ENCODE measurements around the gene NOS3.

Gene NOS3

GRCh38 chr7:150952331-150953050 lies 38.3 kb upstream of the NOS3 start:
- no peak for DNase-seq

GRCh38 chr7:150953061-150953997 lies 37.5 kb upstream of the NOS3 start:
- DNase-seq, result no peak

GRCh38 chr7:150954201-150954985 lies 36.4 kb upstream of the NOS3 start:
- no peak for DNase-seq

- no peak for DNase-seq
These were observed 35.8 kb upstream of the NOS3 start for GRCh38 chr7:150954986-150955518.

- DNase-seq, result no peak
These were observed 35.1 kb upstream of the NOS3 start for GRCh38 chr7:150955519-150956394.

- no peak for DNase-seq
These were observed 34.3 kb upstream of the NOS3 start for GRCh38 chr7:150956395-150957132.

GRCh38 chr7:150957133-150958020 lies 33.4 kb upstream of the NOS3 start:
- no peak for DNase-seq

- no peak for DNase-seq
These were observed 32.7 kb upstream of the NOS3 start for GRCh38 chr7:150958062-150958552.

- DNase-seq, result no peak
These were observed 32.2 kb upstream of the NOS3 start for GRCh38 chr7:150958597-150958996.

GRCh38 chr7:150959081-150959480 lies 31.7 kb upstream of the NOS3 start:
- no peak for DNase-seq

- peak; percentile 20 for DNase-seq
These were observed 30.8 kb upstream of the NOS3 start for GRCh38 chr7:150959739-150960734.

- DNase-seq, result no peak
These were observed 29.1 kb upstream of the NOS3 start for GRCh38 chr7:150961510-150962289.

GRCh38 chr7:150962290-150962552 lies 28.6 kb upstream of the NOS3 start:
- DNase-seq, result no peak

- peak; percentile 55 for DNase-seq
These were observed 28.0 kb upstream of the NOS3 start for GRCh38 chr7:150962553-150963399.

GRCh38 chr7:150963707-150964559 lies 26.9 kb upstream of the NOS3 start:
- no peak for DNase-seq

- DNase-seq, result no peak
These were observed 26.2 kb upstream of the NOS3 start for GRCh38 chr7:150964593-150965111.

Measured in activated CD4-positive, alpha-beta T cell treated with anti-CD3 and anti-CD28 coated beads, Interleukin-10, Interleukin-2, amounts not matched to agents 100 ng/mL and 50 ng/mL, durations not matched to agents 16 hours and 8 hours (primary cell).